ENCODE data around the gene IFT43.

DNA sequence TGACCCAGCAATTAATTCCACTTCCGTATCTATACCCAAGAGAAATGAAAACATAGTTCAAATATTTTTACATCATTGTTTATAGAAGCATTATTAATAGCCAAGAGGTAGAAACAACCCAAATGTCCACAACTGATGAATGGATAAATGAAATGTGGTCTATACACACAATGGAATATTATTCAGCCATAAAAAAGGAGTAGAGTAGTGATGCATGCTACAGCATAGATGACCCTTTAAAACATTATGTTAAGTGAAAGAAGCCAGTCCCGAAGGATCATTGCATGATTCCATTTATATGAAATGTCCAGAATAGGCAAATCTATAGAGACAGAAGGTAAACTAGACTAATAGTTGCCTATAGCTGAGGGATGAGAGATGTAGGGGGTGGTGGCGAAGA lies 33.1 kb upstream of the IFT43 start:
- TF ChIP-seq POLR2A (IDR thresholded peaks at IDR 0.05; ENCODE audit: low read depth, low read length) (no peak), POU2F2 (IDR thresholded peaks at IDR 0.05; ENCODE audit: low read depth, low read length) (no peak), TAF1 (IDR thresholded peaks at IDR 0.05; ENCODE audit: low read depth, low read length) (no peak), POLR2AphosphoS5 (IDR thresholded peaks at IDR 0.05; ENCODE audit: low read depth, low read length) (no peak), SPI1 (IDR thresholded peaks at IDR 0.05; ENCODE audit: low read depth, low read length) (no peak)
